ENCODE measurements around the gene SORBS2.
"Not testable (repeated sequence)": the region's sequence is repeated elsewhere in the genome, so short reads cannot be mapped to it uniquely, and the experiment has no call there.

Gene SORBS2

GRCh38 chr4:185580699-185581098 lies 231.3 kb downstream of the SORBS2 start:
- no peak for DNase-seq

DNA sequence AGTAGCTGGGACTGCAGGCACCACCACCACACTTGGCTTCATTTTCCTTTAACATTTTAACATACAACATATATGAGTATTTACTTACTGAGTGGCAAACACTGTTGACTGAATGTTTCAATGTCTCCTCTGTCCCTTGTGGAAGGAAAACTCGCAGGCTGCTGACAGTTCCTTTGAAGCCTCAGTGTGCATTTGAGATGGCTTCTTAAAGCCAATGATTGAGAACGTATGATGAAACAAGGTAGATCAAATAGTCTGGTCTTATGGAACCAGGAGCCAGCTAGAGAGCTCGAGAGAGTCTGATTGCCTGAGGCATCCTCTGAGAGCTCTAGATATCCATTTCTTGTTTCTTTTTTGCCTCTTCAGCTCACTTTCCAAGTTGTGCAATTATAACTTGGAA lies 233.7 kb downstream of the SORBS2 start:
- no peak for DNase-seq

DNA sequence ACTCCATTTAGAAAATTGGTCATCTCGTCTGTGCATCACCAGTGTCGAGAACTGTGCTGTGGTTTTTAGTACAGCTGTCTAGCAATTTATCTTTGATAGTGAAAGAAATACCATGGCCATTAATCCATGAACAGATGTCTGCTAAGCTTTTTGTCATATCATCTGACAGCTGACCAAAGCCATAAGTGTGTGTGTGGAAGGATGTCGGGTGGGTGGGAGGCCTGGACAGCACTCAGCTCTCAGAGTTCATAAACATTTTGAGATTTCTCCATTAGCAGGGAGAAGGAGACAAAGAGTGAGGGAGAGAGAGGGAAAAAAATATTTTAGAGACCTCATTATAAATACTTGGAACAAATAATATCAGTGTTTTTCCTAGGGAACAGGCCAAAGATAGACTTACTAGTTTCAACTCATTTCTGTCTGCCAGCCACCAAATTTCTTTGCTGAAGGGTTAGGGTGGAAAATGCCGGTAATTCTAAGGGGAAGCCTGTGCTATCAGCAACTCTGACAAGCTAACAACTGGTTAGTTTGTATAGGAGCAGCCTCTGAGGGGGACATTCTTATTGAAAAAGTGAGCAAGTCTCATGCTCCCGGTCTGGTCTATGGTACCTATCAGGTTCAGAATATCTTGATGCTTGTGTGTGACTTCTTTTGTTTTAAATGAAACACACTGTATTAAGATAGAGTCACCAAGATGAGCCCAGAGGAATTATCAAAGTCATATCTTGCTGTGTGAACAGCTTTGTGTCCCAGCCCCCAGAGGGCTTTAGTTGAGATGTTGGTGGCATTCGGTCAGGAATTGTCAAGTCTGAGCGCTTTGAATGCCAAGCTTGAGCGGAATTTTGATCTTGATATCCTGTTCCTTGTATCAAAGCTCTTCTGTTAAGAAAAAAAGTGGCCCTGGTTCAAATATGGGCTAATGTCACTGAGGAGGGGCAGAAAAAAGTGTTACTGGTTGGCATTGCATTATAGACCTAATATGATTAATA lies 234.7 kb downstream of the SORBS2 start:
- DNase-seq, result no peak

DNA sequence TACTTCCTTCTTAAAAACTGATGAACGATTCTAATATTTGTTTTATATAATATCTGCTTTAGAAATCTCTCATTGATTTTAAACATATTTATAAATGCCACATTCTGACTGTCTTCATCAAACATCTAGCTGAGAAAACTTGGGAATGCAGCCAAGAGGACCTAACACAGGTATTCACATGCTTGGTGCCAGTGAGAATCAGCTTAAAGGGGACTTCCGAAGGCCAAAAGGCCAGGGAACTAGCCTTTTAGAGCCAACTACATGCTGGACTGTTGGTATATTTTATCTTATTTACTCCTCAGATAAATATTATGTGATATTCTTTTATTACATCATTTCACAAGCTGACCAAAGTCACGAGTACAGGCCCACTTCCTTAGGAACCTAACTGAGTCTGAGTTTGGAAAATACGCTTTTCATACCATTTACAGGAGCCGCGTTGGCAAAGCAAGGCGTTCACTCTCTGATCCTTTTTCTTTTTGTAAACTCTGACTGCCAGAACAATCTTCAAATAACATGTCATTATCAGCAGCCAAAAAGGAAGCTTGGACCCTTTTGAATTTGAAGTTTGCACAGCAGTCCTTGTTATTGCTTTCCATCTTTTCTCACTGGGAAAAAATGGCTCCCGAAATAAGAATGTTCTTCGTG lies 235.6 kb downstream of the SORBS2 start:
- no peak for DNase-seq

- DNase-seq, result no peak
These were observed 238.3 kb downstream of the SORBS2 start for GRCh38 chr4:185573651-185574199.

- DNase-seq, result no peak
These were observed 241.3 kb downstream of the SORBS2 start for GRCh38 chr4:185570727-185571126.

DNA sequence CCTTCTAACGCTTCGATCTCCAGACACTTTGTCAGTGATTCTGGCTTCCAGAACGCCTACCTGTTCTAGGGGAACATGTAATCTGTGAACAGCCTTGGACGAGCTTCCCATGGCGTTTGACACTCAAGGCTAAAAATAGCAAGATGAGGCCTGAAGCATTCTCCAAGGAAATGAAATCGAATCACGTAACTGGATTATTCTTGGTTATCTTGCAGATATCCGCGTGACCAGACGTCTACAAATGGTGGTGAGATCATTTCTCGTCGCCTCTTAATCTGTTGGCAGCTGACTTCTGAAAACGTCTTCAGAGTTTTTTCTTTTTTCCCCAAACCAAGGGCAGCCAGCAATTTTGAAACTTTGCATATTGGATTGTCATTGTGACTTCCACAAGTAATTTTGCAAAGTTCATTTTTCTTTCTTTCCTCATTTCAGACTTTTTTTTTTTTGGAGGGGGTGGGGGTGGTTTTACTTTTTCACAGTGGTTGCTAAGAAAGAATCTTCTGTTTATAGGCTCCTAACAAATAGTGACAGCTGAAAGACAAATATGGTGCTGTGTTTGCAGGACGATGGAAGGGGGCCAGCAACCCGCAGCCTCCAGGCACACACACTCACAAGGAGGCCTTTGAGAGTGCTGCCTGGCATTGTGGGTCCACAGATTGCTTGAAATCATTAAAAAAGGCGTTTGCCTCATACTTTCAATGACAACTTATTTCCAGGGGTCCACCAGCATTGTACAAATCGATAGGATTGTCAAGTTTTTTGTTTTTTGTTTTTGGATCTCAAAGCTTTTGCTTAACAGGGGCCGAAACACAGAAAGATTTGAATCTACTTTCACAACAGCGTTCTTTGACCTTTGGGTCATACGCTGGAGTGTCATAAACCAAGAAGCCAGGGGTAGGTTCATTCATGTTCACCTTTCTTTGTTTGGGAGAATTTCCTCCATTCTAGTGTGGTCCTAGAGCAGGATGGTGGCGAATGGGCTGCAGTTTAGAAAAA lies 244.3 kb downstream of the SORBS2 start:
- DNase-seq, result peak in 12 of 14 donors; percentile 12 to 62 (median 45)

- DNase-seq, result peak in 3 of 14 donors; percentile 26 to 47 (median 34)
These were observed 245.0 kb downstream of the SORBS2 start for GRCh38 chr4:185566972-185567371.

- DNase-seq, result no peak
These were observed 245.6 kb downstream of the SORBS2 start for GRCh38 chr4:185566425-185566824.

DNA sequence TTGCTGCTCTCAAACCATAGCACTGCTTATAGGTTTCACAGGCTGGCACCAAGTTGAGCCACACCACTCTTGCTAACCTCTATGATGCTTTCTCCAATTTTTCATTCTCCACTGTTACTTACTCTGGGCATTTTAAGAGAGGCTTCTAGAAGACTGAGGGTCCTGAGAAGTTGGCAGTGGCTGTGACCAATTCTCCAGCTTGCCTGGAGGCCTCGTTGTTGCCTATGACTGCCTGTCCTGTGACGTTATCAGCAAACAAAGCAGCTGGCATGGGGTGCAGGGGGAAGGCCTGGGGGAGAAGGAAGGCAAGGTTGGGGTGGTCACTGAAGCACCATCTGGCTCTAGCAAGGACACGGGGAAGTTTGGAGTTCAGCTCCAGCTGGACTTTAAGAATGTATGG lies 246.3 kb downstream of the SORBS2 start:
- DNase-seq, result no peak

- DNase-seq, result no peak
These were observed 247.6 kb downstream of the SORBS2 start for GRCh38 chr4:185564349-185564748.

DNA sequence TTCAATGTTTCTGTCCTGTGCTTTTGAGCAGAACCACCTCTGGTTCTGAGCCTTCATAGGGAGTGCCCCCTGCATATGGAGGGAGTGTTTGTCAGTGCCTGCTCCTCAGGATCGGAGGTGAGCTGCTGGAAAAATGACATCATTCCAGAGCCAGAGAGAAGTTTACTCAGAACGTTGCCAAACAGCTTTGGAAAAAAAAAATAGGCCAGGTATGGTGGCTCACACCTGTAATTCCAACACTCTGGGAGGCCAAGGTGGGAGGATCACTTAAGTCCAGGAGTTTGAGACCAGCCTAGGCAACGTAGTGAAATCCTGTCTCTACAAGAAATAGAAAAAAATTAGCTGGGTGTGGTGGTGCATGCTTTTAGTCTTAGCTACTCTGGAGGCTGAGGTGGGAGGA lies 249.5 kb downstream of the SORBS2 start:
- DNase-seq, result no peak

DNA sequence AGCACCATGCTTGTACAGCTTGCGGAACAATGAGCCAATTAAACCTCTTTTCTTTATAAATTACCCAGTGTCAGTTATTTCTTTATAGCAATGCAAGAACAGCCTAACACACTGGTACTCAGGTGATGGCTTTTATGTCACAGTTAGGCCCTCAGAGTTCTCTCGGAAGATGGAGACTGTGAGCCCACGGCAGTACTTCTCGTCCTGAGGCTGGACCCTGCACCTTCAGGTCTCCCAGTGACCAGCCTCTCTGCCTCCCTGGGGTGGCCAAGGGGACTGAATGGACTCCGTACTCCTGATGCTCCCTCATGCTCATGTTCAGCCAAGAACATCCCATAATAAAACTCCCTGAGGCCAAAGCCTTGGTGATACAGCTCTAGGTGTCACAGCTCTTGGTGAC lies 251.7 kb downstream of the SORBS2 start:
- no peak for DNase-seq

DNA sequence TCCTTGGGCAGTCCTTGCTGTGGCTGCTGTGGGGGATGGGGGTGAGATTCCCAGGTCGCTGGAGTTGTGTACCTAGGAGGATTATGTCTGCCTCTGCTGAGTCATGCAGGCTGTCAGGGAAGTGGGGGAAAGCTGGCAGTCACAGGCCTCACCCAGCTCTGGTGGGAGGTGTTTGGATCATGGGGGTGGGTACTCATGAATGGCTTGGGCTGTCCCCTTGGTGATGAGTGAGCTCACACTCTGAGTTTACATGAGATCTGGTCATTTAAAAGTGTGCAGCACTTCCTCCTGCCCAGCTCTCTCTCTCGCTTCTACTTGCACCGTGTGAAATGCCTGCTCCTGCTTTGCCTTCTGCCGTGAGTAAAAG lies 252.1 kb downstream of the SORBS2 start:
- DNase-seq, result peak in 1 of 14 donors; percentile 57

DNA sequence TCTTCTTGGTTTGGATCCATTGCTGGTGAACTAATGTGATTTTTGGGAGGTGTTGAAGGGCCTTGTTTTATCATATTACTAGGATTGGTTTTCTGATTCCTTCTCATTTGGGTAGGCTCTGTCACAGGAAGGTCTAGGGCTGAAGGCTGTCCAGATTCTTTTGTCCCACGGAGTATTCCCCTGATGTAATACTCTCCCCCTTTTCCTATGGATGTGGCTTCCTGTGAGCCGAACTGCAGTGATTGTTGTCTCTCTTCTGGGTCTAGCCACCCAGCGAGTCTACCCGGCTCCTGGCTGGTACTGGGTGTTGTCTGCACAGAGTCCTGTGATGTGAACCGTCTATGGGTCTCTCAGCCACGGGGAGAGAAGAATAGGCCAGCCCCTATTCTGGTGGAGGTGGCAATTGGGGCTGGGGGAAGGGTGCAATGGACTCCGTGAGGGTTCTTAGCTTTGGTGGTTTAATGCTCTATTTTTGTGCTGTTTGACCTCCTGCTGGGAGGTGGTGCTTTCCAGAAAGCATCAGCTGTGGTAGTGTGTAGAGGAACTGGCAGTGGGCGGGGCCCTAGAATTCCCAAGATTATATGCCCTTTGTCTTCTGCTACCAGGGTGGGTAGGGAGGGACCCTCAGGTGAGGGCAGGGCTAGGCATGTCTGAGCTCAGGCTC lies 252.6 kb downstream of the SORBS2 start:
- DNase-seq, result not testable (repeated sequence)

DNA sequence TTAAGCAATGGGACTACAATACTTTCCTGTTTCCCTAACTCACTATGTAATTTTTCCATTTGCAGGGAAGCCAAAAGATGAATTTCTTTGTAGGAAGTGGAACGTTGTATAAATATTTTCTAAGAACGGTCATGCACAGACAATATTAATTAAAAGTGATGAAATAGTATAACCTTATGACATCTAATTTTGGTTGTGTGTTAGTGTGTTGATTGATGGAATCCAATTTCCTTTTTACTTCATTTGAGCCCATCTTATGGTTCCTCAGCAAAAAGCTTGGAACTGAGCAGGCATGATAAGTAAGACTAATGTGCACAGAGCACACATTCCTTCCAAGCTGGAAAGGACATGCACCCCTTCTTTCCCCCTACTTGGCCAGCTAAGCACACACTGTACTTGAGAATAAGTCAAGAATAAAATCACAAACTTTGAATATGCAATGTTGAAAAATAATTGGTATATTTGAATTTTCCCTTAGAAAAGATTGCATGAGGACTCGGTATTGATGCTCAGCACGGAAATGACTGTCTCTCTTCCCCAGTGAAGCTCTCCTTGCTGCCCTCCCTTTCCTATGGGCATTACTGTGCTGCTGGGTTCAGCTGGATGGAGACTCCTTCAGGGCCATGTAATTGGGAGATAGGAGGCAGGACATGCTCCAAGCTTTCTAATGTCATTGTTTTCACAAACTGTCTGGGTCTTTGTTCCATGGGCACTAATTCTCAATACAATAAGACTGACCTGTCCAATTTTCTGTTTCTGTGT lies 257.4 kb downstream of the SORBS2 start:
- DNase-seq, result no peak

- no peak for DNase-seq
These were observed 259.7 kb downstream of the SORBS2 start for GRCh38 chr4:185552254-185552653.

- peak in 1 of 14 donors; percentile 81 for DNase-seq
These were observed 261.1 kb downstream of the SORBS2 start for GRCh38 chr4:185550933-185551332.

DNA sequence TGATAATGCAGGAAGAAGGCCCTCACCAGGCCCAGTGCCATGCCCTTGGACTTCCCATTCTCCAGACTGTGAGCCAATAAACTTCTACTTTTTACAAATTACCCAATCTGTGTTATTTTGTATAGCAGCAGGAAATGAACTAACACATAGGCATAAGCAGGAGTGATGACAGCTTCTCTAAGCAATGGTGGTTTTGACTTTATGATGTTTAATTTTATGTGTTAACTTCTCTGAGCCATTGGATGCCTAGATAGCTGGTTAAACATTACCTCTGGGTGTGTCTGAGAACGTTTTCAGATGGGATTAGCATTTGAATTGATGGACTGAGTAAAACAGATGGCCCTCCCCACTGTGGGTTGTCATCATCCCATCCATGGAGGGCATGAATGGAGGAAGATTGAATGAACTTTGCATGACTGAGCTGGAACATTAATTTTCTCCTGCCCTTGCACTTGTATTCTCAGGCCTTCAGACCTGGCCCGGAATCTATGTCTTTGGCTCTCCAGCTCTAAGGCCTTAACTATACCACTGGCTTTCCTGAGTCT lies 262.8 kb downstream of the SORBS2 start:
- no peak for DNase-seq

GRCh38 chr4:185548587-185548986 lies 263.4 kb downstream of the SORBS2 start:
- DNase-seq, result no peak

- DNase-seq, result no peak
These were observed 265.7 kb downstream of the SORBS2 start for GRCh38 chr4:185546335-185546734.
